Measurements from ENCODE around the gene COL3A1. TPM values are rescaled to one million over a fixed set of nuclear protein-coding genes. Genes with fewer than 3 reads are reported as not detected.

Gene COL3A1
- total and polyA plus RNA-seq, 2 experiments from 2014 or later, result 0.17 to 0.31 TPM

- 0 out of 2 replicates have a peak, but pooled peaks cover 3% of the 10 kb centered on the region for H3K9me2 ChIP-seq (ENCODE audit: insufficient read depth)
- H3K4me3 Mint-ChIP-seq, result no peak overlapping the region
- H3K36me3 Mint-ChIP-seq (ENCODE audit: low read depth), result no peaks in the 10 kb centered on the region
- no peaks in the 10 kb centered on the region for H3K79me2 ChIP-seq (replicated peaks; ENCODE audit: insufficient read depth)
- no peak overlapping the region for H2AFZ ChIP-seq
- H3K36me3 ChIP-seq (ENCODE audit: insufficient read depth), result no peaks in the 10 kb centered on the region
- ATAC-seq (no peak), DNase-seq (ENCODE audit: low spot score) (no peak)
- no peaks in the 10 kb centered on the region for H4K20me1 ChIP-seq (replicated peaks; ENCODE audit: insufficient read depth)
- no peaks in the 10 kb centered on the region for H3K27me3 Mint-ChIP-seq (ENCODE audit: insufficient read depth, low read depth, poor library complexity)
- H3K27ac ChIP-seq (ENCODE audit: low read depth), result no peak overlapping the region
- H3K4me2 ChIP-seq, result no peak overlapping the region
- no peaks in the 10 kb centered on the region for H3F3A ChIP-seq (replicated peaks; ENCODE audit: low read depth)
- H3K27ac Mint-ChIP-seq, result no peak overlapping the region
- no peak overlapping the region for H3K4me3 ChIP-seq
- H3K9me3 Mint-ChIP-seq, result no peaks in the 10 kb centered on the region
- no peaks in the 10 kb centered on the region for H3K27me3 ChIP-seq (ENCODE audit: insufficient read depth)
- no peaks in the 10 kb centered on the region for H3K4me1 Mint-ChIP-seq
- TF ChIP-seq STAT1 (IDR thresholded peaks at IDR 0.05; ENCODE audit: unreplicated experiment), result no peak
- TF ChIP-seq JUNB (IDR thresholded peaks at IDR 0.05; ENCODE audit: unreplicated experiment), result no peak
- H3K4me1 ChIP-seq (ENCODE audit: insufficient read depth), result no peaks in the 10 kb centered on the region
Observed at GRCh38 chr2:188965563-188965962, 8.6 kb upstream of the COL3A1 start.

DNA sequence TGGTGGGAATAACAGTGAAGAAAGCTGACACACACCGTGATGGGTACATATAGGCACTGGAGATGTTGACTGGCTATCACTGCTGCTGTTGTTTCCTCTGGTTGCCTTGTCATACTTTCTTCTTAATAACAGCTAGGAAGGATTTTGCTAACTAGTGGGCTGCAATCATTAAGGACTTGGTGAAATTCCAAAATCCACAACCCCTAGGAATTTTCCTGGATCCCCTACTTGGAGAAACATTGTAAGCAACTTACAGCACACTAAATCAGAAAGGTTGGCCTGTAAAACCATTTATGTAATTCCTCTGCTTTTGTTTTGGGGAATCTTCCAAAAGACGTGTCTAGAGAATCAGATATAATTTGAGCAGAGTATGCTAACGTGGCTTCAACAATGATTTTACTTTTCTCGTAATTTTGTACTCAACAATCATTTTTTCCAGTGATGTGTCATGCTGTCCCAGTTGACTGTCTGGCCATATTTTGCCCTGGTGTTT, 8.0 kb upstream of the COL3A1 start:
- Histone ChIP-seq H3K4me2 (no peak overlapping the region), H3F3A (replicated peaks; ENCODE audit: low read depth) (no peaks in the 10 kb centered on the region), H3K36me3 (ENCODE audit: insufficient read depth) (no peaks in the 10 kb centered on the region), H2AFZ (no peak overlapping the region), H3K79me2 (replicated peaks; ENCODE audit: insufficient read depth) (no peaks in the 10 kb centered on the region), H3K27ac (ENCODE audit: low read depth) (no peak overlapping the region), H3K4me3 (no peak overlapping the region), H3K4me1 (ENCODE audit: insufficient read depth) (no peaks in the 10 kb centered on the region), H3K27me3 (ENCODE audit: insufficient read depth) (no peaks in the 10 kb centered on the region), H4K20me1 (replicated peaks; ENCODE audit: insufficient read depth) (no peaks in the 10 kb centered on the region), H3K9me2 (ENCODE audit: insufficient read depth) (no peaks in the 10 kb centered on the region)
- DNase-seq (ENCODE audit: low spot score) (no peak), ATAC-seq (no peak)
- Mint-ChIP-seq H3K27ac (no peak overlapping the region), H3K4me3 (no peak overlapping the region), H3K27me3 (ENCODE audit: insufficient read depth, low read depth, poor library complexity) (no peaks in the 10 kb centered on the region), H3K36me3 (ENCODE audit: low read depth) (no peaks in the 10 kb centered on the region), H3K4me1 (no peaks in the 10 kb centered on the region), H3K9me3 (no peaks in the 10 kb centered on the region)
- TF ChIP-seq EZH2phosphoT487 (IDR thresholded peaks at IDR 0.05; ENCODE audit: unreplicated experiment) (no peak), JUNB (IDR thresholded peaks at IDR 0.05; ENCODE audit: unreplicated experiment) (no peak), CTCF (conservative IDR thresholded peaks at IDR 0.05; ENCODE audit: low read depth in 2 of 2) (no peak), POLR2AphosphoS5 (IDR thresholded peaks at IDR 0.05; ENCODE audit: low read depth) (no peak)

DNA sequence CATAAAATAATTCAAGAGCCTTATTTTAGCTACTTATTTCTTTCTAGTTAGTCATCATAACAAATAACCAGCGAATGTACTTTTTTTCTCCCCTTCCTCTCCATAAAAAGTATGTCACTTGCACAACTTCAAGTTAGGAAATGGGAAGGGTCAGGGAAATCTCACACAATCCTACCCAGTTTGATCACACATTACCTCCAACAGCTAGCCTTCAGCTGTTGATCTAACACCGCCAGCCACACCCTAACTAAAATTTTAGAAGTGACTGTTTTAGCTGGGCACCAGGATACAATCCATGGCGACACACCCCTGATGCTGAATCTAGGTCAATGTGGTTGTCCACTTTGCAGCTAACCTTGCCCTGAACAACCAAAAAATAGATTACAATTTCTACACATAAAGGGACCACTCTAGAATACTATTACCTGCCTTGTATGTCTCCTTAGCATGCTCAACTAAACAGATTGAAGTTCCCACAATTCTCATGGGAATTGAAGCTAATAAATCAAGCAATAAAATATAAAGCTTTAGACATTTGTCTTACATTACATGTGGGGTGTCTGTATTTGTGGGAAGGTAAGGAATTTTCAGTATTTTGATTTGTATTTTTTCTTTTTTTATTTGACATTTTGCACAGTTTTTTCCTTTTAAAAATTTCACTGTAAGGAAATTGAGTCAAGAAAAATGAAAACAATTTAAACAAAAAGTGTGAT, 7.3 kb upstream of the COL3A1 start:
- no peaks in the 10 kb centered on the region for H3K9me2 ChIP-seq (ENCODE audit: insufficient read depth)
- H3F3A ChIP-seq (replicated peaks; ENCODE audit: low read depth), result no peaks in the 10 kb centered on the region
- no peak overlapping the region for H3K4me3 ChIP-seq
- Mint-ChIP-seq H3K36me3 (ENCODE audit: low read depth) (no peaks in the 10 kb centered on the region), H3K4me1 (no peaks in the 10 kb centered on the region), H3K9me3 (no peaks in the 10 kb centered on the region), H3K27ac (no peak overlapping the region), H3K27me3 (ENCODE audit: insufficient read depth, low read depth, poor library complexity) (no peaks in the 10 kb centered on the region), H3K4me3 (no peak overlapping the region)
- no peaks in the 10 kb centered on the region for H4K20me1 ChIP-seq (replicated peaks; ENCODE audit: insufficient read depth)
- no peaks in the 10 kb centered on the region for H3K4me1 ChIP-seq (ENCODE audit: insufficient read depth)
- H3K36me3 ChIP-seq (ENCODE audit: insufficient read depth), result no peaks in the 10 kb centered on the region
- DNase-seq (ENCODE audit: low spot score), result no peak
- no peak for ATAC-seq
- H3K4me2 ChIP-seq, result no peak overlapping the region
- no peaks in the 10 kb centered on the region for H3K27me3 ChIP-seq (ENCODE audit: insufficient read depth)
- H2AFZ ChIP-seq, result no peak overlapping the region
- H3K79me2 ChIP-seq (replicated peaks; ENCODE audit: insufficient read depth), result no peaks in the 10 kb centered on the region
- no peak overlapping the region for H3K27ac ChIP-seq (ENCODE audit: low read depth)
- no peak for TF ChIP-seq STAT1 (IDR thresholded peaks at IDR 0.05; ENCODE audit: unreplicated experiment)
